K562 (cell line): ENCODE data around the gene DENND5B. TPM values are rescaled to one million over a fixed set of nuclear protein-coding genes. Genes with fewer than 3 reads are reported as not detected.

Experiments used
- ARID2 ChIP-seq: fragments of 450-650 bp; IDR thresholded peaks from 2 replicates; pipeline ENCODE4 v1.6.1; 2017; ENCODE audit warnings: antibody characterized with exemption, mild to moderate bottlenecking
- CTBP1 ChIP-seq: fragments of 450-650 bp; IDR thresholded peaks from 2 replicates; pipeline ENCODE4 v1.6.1; 2016; ENCODE audit warnings: borderline replicate concordance
- ILF3 ChIP-seq: fragments of 450-650 bp; IDR thresholded peaks from 2 replicates; pipeline ENCODE4 v1.6.1; 2018; ENCODE audit warnings: antibody characterized with exemption, mild to moderate bottlenecking, moderate library complexity, borderline replicate concordance
- KAT8 ChIP-seq: fragments of 450-650 bp; IDR thresholded peaks from 2 replicates; pipeline ENCODE4 v1.6.1; 2016; ENCODE audit warnings: low read depth, mild to moderate bottlenecking
- MAFK ChIP-seq: IDR thresholded peaks from 2 replicates; pipeline ENCODE4 v1.6.1; 2011; ENCODE audit warnings: low read length, improper control_type of control experiment
- MCM3 ChIP-seq: fragments of 450-650 bp; IDR thresholded peaks from 2 replicates; pipeline ENCODE4 v1.6.1; 2016
- MCM5 ChIP-seq: fragments of 450-650 bp; IDR thresholded peaks from 2 replicates; pipeline ENCODE4 v1.6.1; 2016; ENCODE audit warnings: low read depth
- NCOA6 ChIP-seq: fragments of 450-650 bp; IDR thresholded peaks from 2 replicates; pipeline ENCODE4 v1.6.1; 2017; ENCODE audit warnings: mild to moderate bottlenecking
- NR1H2 ChIP-seq: sonication (generic); formaldehyde crosslinking; IDR thresholded peaks from 2 replicates; pipeline ENCODE4 v1.4.0; 2020; ENCODE audit warnings: mild to moderate bottlenecking, missing genetic modification reagents
- NR2F6 ChIP-seq: fragments of 450-650 bp; formaldehyde crosslinking; IDR thresholded peaks from 2 replicates; pipeline ENCODE4 v1.4.0; 2020; ENCODE audit warnings: mild to moderate bottlenecking
- PCBP2 ChIP-seq: fragments of 200-400 bp; formaldehyde crosslinking; IDR thresholded peaks from 2 replicates; pipeline ENCODE4 v1.6.1; 2018; ENCODE audit warnings: low read length, low read depth, mild to moderate bottlenecking, moderate library complexity; ENCODE audit not compliant: poor library complexity, severe bottlenecking
- SOX6 ChIP-seq: fragments of 450-650 bp; IDR thresholded peaks from 2 replicates; pipeline ENCODE4 v1.6.1; 2014; ENCODE audit warnings: mild to moderate bottlenecking
- TRIM28 ChIP-seq: fragments of 450-650 bp; IDR thresholded peaks from 2 replicates; pipeline ENCODE4 v1.6.1; 2017
- ZNF146 ChIP-seq: IDR thresholded peaks from one replicate; pipeline ENCODE4 v1.6.1; 2018; ENCODE audit warnings: missing compliant biosample characterization; ENCODE audit not compliant: unreplicated experiment
- ZNF41 ChIP-seq: fragments of 250-450 bp; sonication (Bioruptor Pico); conservative IDR thresholded peaks from 2 replicates; pipeline ENCODE4 v1.4.0; 2020; ENCODE audit warnings: mild to moderate bottlenecking
- ZNF695 ChIP-seq: fragments of 450-650 bp; formaldehyde crosslinking; IDR thresholded peaks from 2 replicates; pipeline ENCODE4 v1.4.0; 2020; ENCODE audit warnings: mild to moderate bottlenecking, moderate library complexity
- ZNF778 ChIP-seq: fragments of 450-650 bp; formaldehyde crosslinking; IDR thresholded peaks from 2 replicates; pipeline ENCODE4 v1.4.0; 2020; ENCODE audit warnings: mild to moderate bottlenecking, moderate library complexity
- polyA plus RNA-seq, 8 experiments: library from polyadenylated mRNA; depleted of rRNA in 4 of 8; stranded (reverse) in 5 of 8; unstranded in 3 of 8; fragments of >200 nt; fragmentation: Nextera tagmentation in 2 of 8; fragmentation: Illumina TruSeq in 1 of 8; extraction: Ambion mirVana in 2 of 8; extraction: Trizol in 1 of 8; gene quantifications; 2 replicates each; pipeline versions ENCODE4 v1.2.1 to v1.2.3, GENCODE V29; 2011 to 2014; ENCODE audit warnings: inconsistent platforms in 1 of 8, missing spikeins in 1 of 8
- total RNA-seq, 7 experiments: library from RNA; depleted of rRNA in 6 of 7; stranded (reverse); fragments of >200 nt in 6 of 7; fragmentation: Illumina TruSeq in 2 of 7; extraction: Trizol in 2 of 7; gene quantifications; 2 replicates each; pipeline versions ENCODE4 v1.2.1 to v1.2.3, GENCODE V29; 2011 to 2021; ENCODE audit warnings: low replicate concordance in 1 of 7
- TF ChIP-seq, protein P1 (sequence below): fragments of 450-650 bp; IDR thresholded peaks from 2 replicates; pipeline ENCODE4 v1.7.0; 2016; ENCODE audit warnings: borderline replicate concordance
- TF ChIP-seq, protein P2 (sequence below): sonication (generic); formaldehyde crosslinking; IDR thresholded peaks from 2 replicates; pipeline ENCODE4 v1.8.1; 2022; ENCODE audit warnings: missing genetic modification reagents
- TF ChIP-seq, protein P3 (sequence below), 2 experiments: fragments of 450-650 bp in 1 of 2; IDR thresholded peaks; 2 replicates each; pipeline ENCODE4 v1.6.1; 2011 to 2017; ENCODE audit warnings: low read depth in 2 of 2, antibody characterized with exemption in 1 of 2, borderline replicate concordance in 1 of 2, low read length in 1 of 2, mild to moderate bottlenecking in 1 of 2, mixed read lengths in 1 of 2; ENCODE audit not compliant: control insufficient read depth in 1 of 2
- TF ChIP-seq, protein P4 (sequence below): fragments of 450-650 bp; formaldehyde crosslinking; conservative IDR thresholded peaks from 2 replicates; pipeline ENCODE4 v1.4.0; 2022; ENCODE audit warnings: mild to moderate bottlenecking, missing genetic modification characterization

The DENND5B gene
- total and polyA plus RNA-seq, 9 of the 15 experiments (the other 6 are each of a cell fraction or from before 2014, with no cell fraction given) = 0.99 to 6.0 (median 3.6) TPM

DNA sequence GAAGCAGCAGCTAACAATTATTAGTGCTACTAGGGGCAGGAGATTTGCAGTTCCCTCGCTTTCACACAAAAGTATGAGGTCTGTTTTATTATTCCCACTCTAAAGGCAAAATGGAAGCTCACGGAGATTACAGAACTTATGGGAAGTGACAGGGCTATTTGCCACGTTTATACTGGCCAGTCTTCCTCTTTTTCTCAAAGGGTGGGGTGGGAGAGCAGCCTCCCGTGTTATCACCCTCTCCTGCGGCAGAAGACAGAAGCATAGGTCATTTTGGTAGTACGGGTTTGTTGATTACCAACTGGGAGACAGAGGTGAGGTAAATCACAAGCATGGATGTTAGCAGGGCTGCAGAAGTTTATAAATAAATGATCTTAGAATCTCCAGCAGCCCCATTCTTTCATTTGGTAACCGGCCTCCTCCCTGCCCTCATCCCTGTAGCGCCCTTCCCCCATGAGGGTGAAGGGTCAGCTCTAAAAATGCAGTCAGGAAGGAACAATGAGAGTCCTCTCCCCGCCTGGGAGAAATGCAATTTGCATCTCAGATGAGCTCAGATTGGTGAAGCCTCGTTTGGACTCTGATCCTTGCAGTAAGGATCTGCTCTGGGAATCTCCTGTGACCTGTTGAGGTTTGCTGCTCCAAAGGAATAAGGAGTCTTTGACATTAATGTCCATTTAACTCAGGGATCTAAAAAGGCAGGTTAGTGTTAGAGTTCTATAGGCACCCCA lies 220.2 kb downstream of the DENND5B start (continued):
- TF ChIP-seq, protein P1, sequence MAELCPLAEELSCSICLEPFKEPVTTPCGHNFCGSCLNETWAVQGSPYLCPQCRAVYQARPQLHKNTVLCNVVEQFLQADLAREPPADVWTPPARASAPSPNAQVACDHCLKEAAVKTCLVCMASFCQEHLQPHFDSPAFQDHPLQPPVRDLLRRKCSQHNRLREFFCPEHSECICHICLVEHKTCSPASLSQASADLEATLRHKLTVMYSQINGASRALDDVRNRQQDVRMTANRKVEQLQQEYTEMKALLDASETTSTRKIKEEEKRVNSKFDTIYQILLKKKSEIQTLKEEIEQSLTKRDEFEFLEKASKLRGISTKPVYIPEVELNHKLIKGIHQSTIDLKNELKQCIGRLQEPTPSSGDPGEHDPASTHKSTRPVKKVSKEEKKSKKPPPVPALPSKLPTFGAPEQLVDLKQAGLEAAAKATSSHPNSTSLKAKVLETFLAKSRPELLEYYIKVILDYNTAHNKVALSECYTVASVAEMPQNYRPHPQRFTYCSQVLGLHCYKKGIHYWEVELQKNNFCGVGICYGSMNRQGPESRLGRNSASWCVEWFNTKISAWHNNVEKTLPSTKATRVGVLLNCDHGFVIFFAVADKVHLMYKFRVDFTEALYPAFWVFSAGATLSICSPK = no peak
- TF ChIP-seq KAT8 = no peak
- TF ChIP-seq ZNF695 (CRISPR knock-in tag) = no peak
- no peak for TF ChIP-seq NR2F6 (CRISPR knock-in tag)
- no peak for TF ChIP-seq MCM5
- TF ChIP-seq MAFK = no peak
- TF ChIP-seq, protein P2, sequence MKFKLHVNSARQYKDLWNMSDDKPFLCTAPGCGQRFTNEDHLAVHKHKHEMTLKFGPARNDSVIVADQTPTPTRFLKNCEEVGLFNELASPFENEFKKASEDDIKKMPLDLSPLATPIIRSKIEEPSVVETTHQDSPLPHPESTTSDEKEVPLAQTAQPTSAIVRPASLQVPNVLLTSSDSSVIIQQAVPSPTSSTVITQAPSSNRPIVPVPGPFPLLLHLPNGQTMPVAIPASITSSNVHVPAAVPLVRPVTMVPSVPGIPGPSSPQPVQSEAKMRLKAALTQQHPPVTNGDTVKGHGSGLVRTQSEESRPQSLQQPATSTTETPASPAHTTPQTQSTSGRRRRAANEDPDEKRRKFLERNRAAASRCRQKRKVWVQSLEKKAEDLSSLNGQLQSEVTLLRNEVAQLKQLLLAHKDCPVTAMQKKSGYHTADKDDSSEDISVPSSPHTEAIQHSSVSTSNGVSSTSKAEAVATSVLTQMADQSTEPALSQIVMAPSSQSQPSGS (CRISPR knock-in tag) = no peak
- TF ChIP-seq ZNF778 (CRISPR knock-in tag) = no peak
- no peak for TF ChIP-seq ARID2
- peak; percentile 61; the same call in 1 of the 2 replicates for TF ChIP-seq SOX6
- TF ChIP-seq ZNF146 = no peak
- no peak for TF ChIP-seq PCBP2
- TF ChIP-seq TRIM28 = no peak
- TF ChIP-seq ZNF41 (CRISPR knock-in tag) = no peak
- peak; percentile 53; the same call in 1 of the 2 replicates for TF ChIP-seq CTBP1
- no peak for TF ChIP-seq ILF3
- TF ChIP-seq, protein P3, sequence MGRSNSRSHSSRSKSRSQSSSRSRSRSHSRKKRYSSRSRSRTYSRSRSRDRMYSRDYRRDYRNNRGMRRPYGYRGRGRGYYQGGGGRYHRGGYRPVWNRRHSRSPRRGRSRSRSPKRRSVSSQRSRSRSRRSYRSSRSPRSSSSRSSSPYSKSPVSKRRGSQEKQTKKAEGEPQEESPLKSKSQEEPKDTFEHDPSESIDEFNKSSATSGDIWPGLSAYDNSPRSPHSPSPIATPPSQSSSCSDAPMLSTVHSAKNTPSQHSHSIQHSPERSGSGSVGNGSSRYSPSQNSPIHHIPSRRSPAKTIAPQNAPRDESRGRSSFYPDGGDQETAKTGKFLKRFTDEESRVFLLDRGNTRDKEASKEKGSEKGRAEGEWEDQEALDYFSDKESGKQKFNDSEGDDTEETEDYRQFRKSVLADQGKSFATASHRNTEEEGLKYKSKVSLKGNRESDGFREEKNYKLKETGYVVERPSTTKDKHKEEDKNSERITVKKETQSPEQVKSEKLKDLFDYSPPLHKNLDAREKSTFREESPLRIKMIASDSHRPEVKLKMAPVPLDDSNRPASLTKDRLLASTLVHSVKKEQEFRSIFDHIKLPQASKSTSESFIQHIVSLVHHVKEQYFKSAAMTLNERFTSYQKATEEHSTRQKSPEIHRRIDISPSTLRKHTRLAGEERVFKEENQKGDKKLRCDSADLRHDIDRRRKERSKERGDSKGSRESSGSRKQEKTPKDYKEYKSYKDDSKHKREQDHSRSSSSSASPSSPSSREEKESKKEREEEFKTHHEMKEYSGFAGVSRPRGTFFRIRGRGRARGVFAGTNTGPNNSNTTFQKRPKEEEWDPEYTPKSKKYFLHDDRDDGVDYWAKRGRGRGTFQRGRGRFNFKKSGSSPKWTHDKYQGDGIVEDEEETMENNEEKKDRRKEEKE (IDR thresholded peaks at IDR 0.05; ENCODE audit: borderline replicate concordance in 1 of 2, control insufficient read depth in 1 of 2, low read depth in 2 of 2, low read length in 1 of 2) = no peak
- TF ChIP-seq, protein P4, sequence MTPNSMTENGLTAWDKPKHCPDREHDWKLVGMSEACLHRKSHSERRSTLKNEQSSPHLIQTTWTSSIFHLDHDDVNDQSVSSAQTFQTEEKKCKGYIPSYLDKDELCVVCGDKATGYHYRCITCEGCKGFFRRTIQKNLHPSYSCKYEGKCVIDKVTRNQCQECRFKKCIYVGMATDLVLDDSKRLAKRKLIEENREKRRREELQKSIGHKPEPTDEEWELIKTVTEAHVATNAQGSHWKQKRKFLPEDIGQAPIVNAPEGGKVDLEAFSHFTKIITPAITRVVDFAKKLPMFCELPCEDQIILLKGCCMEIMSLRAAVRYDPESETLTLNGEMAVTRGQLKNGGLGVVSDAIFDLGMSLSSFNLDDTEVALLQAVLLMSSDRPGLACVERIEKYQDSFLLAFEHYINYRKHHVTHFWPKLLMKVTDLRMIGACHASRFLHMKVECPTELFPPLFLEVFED (CRISPR knock-in tag) = no peak
- TF ChIP-seq NCOA6 = no peak
- TF ChIP-seq NR1H2 = no peak
- TF ChIP-seq MCM3 = no peak
